ENCODE data around the gene CSRNP3. TPM values are rescaled to one million over a fixed set of nuclear protein-coding genes. Genes with fewer than 3 reads are reported as not detected.

Gene CSRNP3
- total RNA-seq, 1 donor from 2014 or later, result 1.5 TPM

DNA sequence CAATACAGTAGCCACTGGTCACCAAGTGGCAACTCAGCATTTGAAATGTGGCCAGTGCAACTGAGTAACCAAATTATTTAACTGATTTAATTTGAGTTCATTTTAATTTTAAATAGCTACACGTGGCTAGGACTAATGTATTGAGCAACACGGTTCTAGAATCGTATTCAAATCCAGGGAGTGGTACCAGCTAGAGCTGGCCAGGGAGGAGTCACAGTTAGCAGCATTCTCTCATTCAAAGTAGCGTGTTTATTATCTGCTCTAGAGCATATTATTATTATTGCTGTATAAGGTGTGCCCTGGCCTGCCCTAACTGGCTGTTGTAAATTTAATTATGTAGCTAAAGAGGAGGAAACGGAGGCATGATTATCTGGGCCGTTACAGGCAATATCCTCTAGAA, 231.6 kb downstream of the CSRNP3 start:
- no peaks in the 10 kb centered on the region for H3K27me3 Mint-ChIP-seq (ENCODE audit: unreplicated experiment)
- no peak for DNase-seq (ENCODE audit: extremely low spot score, unreplicated experiment)
- no peak overlapping the region for H3K27ac Mint-ChIP-seq (ENCODE audit: unreplicated experiment)

DNA sequence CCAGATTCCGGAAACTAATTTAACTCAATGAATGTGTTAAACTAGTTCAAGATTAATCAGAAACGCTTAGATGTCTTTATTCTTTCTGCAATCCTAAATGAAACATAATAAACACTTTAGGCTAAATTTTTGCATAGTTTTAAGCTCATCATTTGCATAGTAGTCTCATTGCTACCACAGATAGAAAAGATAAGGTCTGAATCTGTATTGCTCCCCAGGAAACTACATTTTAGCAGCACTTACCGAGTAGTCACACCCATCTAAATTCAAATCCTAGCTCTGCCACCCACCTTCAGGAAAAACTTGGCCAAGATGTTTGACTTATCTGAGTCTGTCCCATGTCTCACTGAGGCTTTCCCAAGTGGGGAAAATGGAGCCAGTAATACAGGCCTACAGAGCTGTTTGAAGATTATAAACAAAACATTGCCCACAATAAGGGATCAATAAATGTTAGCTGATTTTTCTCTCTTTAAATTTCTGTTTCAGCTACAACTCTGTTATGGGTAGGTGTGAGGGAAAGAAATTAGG, 237.5 kb downstream of the CSRNP3 start:
- H3K4me1 Mint-ChIP-seq (ENCODE audit: unreplicated experiment), result no peaks in the 10 kb centered on the region
- TF ChIP-seq, protein P1, sequence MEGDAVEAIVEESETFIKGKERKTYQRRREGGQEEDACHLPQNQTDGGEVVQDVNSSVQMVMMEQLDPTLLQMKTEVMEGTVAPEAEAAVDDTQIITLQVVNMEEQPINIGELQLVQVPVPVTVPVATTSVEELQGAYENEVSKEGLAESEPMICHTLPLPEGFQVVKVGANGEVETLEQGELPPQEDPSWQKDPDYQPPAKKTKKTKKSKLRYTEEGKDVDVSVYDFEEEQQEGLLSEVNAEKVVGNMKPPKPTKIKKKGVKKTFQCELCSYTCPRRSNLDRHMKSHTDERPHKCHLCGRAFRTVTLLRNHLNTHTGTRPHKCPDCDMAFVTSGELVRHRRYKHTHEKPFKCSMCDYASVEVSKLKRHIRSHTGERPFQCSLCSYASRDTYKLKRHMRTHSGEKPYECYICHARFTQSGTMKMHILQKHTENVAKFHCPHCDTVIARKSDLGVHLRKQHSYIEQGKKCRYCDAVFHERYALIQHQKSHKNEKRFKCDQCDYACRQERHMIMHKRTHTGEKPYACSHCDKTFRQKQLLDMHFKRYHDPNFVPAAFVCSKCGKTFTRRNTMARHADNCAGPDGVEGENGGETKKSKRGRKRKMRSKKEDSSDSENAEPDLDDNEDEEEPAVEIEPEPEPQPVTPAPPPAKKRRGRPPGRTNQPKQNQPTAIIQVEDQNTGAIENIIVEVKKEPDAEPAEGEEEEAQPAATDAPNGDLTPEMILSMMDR (IDR thresholded peaks at IDR 0.05), result no peak
- no peaks in the 10 kb centered on the region for H3K36me3 Mint-ChIP-seq (ENCODE audit: unreplicated experiment)
- no peak overlapping the region for H3K27ac Mint-ChIP-seq (ENCODE audit: unreplicated experiment)
- no peak overlapping the region for H3K4me3 Mint-ChIP-seq (ENCODE audit: unreplicated experiment)
- no peak for DNase-seq (ENCODE audit: extremely low spot score, unreplicated experiment)
- peaks cover 5% of the 10 kb centered on the region for H3K9me3 Mint-ChIP-seq (ENCODE audit: unreplicated experiment)
- H3K27me3 Mint-ChIP-seq (ENCODE audit: unreplicated experiment), result no peaks in the 10 kb centered on the region

More for the DNA sequence above, 231.6 kb downstream of the CSRNP3 start:
- Mint-ChIP-seq H3K4me3 (ENCODE audit: unreplicated experiment) (no peak overlapping the region), H3K9me3 (ENCODE audit: unreplicated experiment) (no peaks in the 10 kb centered on the region), H3K36me3 (ENCODE audit: unreplicated experiment) (no peaks in the 10 kb centered on the region), H3K4me1 (ENCODE audit: unreplicated experiment) (no peaks in the 10 kb centered on the region)
- TF ChIP-seq, protein P1 (IDR thresholded peaks at IDR 0.05), result no peak

GRCh38 chr2:165716091-165716490, 246.6 kb downstream of the CSRNP3 start:
- H3K4me1 Mint-ChIP-seq (ENCODE audit: unreplicated experiment), result peaks cover 8% of the 10 kb centered on the region
- H3K27me3 Mint-ChIP-seq (ENCODE audit: unreplicated experiment), result no peaks in the 10 kb centered on the region
- no peaks in the 10 kb centered on the region for H3K9me3 Mint-ChIP-seq (ENCODE audit: unreplicated experiment)
- DNase-seq (ENCODE audit: extremely low spot score, unreplicated experiment), result no peak
- no peaks in the 10 kb centered on the region for H3K36me3 Mint-ChIP-seq (ENCODE audit: unreplicated experiment)
- no peak overlapping the region for H3K4me3 Mint-ChIP-seq (ENCODE audit: unreplicated experiment)
- no peak overlapping the region for H3K27ac Mint-ChIP-seq (ENCODE audit: unreplicated experiment)
- TF ChIP-seq, protein P1 (IDR thresholded peaks at IDR 0.05), result no peak

DNA sequence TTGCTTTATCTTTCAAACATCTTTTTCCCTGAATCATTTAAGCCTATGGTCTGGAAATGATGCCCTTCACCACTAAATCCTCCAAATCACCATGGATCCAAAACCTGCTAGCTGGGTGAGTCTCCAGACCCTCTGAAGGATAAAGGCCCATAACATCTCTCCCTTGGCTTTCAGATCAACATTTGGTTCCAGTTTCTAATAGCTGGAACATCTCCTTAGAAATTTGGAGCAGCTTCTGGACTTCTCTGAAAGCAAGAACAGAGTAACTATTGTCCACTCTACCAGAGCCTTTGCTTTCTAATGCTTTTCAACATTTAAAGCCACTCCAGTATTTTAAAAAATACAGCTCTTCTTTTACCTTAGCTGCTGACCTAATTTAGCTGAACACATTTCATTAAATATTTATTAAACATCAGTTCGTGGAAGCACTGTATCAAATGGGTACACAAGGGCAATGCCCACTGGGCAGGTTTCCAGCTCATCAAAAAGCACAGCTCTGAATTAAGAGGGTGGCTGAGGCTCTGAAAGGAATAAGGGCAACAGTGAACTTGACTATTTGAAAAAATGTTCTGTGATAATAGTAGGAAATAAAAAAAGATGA, 249.2 kb downstream of the CSRNP3 start:
- no peak for DNase-seq (ENCODE audit: extremely low spot score, unreplicated experiment)
- no peaks in the 10 kb centered on the region for H3K9me3 Mint-ChIP-seq (ENCODE audit: unreplicated experiment)
- H3K27ac Mint-ChIP-seq (ENCODE audit: unreplicated experiment), result no peak overlapping the region
- no peaks in the 10 kb centered on the region for H3K36me3 Mint-ChIP-seq (ENCODE audit: unreplicated experiment)
- peaks cover 8% of the 10 kb centered on the region for H3K4me1 Mint-ChIP-seq (ENCODE audit: unreplicated experiment)
- no peaks in the 10 kb centered on the region for H3K27me3 Mint-ChIP-seq (ENCODE audit: unreplicated experiment)
- H3K4me3 Mint-ChIP-seq (ENCODE audit: unreplicated experiment), result no peak overlapping the region
- TF ChIP-seq, protein P1 (IDR thresholded peaks at IDR 0.05), result no peak

GRCh38 chr2:165720511-165720910, 251.0 kb downstream of the CSRNP3 start:
- TF ChIP-seq, protein P1 (IDR thresholded peaks at IDR 0.05), result no peak
- no peak overlapping the region for H3K4me3 Mint-ChIP-seq (ENCODE audit: unreplicated experiment)
- no peaks in the 10 kb centered on the region for H3K9me3 Mint-ChIP-seq (ENCODE audit: unreplicated experiment)
- H3K27me3 Mint-ChIP-seq (ENCODE audit: unreplicated experiment), result no peaks in the 10 kb centered on the region
- no peak overlapping the region for H3K27ac Mint-ChIP-seq (ENCODE audit: unreplicated experiment)
- no peak for DNase-seq (ENCODE audit: extremely low spot score, unreplicated experiment)
- H3K4me1 Mint-ChIP-seq (ENCODE audit: unreplicated experiment), result peaks cover 13% of the 10 kb centered on the region
- no peaks in the 10 kb centered on the region for H3K36me3 Mint-ChIP-seq (ENCODE audit: unreplicated experiment)
